Caki2 (cell line): ENCODE measurements around the gene ALDH3A1. TPM values are rescaled to one million over a fixed set of nuclear protein-coding genes. Genes with fewer than 3 reads are reported as not detected.
A peak's percentile ranks its signal among the peaks of the same experiment; 100 is the strongest.

Experiments used
- DNase-seq: peaks from one replicate; pipeline ENCODE4 v3.0.0-alpha.2; 2015; ENCODE audit warnings: low read depth
- in situ Hi-C: cut with HindIII; loops from 2 replicates; pipeline ENCODE4 v1.10.0; 2016; ENCODE audit warnings: low sequenced_read_pairs, low pct_unique_long_range_greater_than_20kb, mixed read lengths
- total RNA-seq: library from RNA; depleted of rRNA; stranded (reverse); fragments of >200 nt; shearing (Covaris generic); gene quantifications from 2 replicates; pipeline ENCODE4 v1.2.3, GENCODE V29; 2014; ENCODE audit warnings: low replicate concordance

ALDH3A1 gene
- total RNA-seq, 1 experiment from 2014 or later: not detected

GRCh38 chr17:19727501-19728078 is 20.5 kb downstream of the ALDH3A1 start:
- no peak for DNase-seq
- in situ Hi-C loops: no loop called here

- no peak for DNase-seq
- in situ Hi-C loops: no loop called here
These were observed 21.3 kb downstream of the ALDH3A1 start for GRCh38 chr17:19726631-19727376.

GRCh38 chr17:19725486-19725885 is 22.6 kb downstream of the ALDH3A1 start:
- in situ Hi-C loops: no loop called here
- DNase-seq: no peak

- in situ Hi-C loops: no loop called here
- no peak for DNase-seq
These were observed 23.3 kb downstream of the ALDH3A1 start for GRCh38 chr17:19724501-19725420.

GRCh38 chr17:19723964-19724363 is 24.1 kb downstream of the ALDH3A1 start:
- no peak for DNase-seq
- in situ Hi-C loops: no loop called here

GRCh38 chr17:19720631-19721426 is 27.3 kb downstream of the ALDH3A1 start:
- in situ Hi-C loops: no loop called here
- peak; percentile 84 for DNase-seq

- in situ Hi-C loops: no loop called here
- no peak for DNase-seq
These were observed 28.0 kb downstream of the ALDH3A1 start for GRCh38 chr17:19720210-19720475.

- in situ Hi-C loops: no loop called here
- DNase-seq: peak; percentile 43
These were observed 28.5 kb downstream of the ALDH3A1 start for GRCh38 chr17:19719355-19720209.

GRCh38 chr17:19718613-19719354 is 29.3 kb downstream of the ALDH3A1 start:
- no peak for DNase-seq
- in situ Hi-C loops: no loop called here

- in situ Hi-C loops: no loop called here
These were observed 30.0 kb downstream of the ALDH3A1 start for GRCh38 chr17:19718041-19718612.

GRCh38 chr17:19717411-19717908 is 30.6 kb downstream of the ALDH3A1 start:
- DNase-seq: no peak
- in situ Hi-C loops: no loop called here

More at GRCh38 chr17:19718041-19718612, 30.0 kb downstream of the ALDH3A1 start:
- DNase-seq: no peak

GRCh38 chr17:19717031-19717360 is 31.1 kb downstream of the ALDH3A1 start:
- in situ Hi-C loops: no loop called here
- no peak for DNase-seq

- in situ Hi-C loops: no loop called here
- peak; percentile 84 for DNase-seq
These were observed 31.7 kb downstream of the ALDH3A1 start, which contains the start of gene SLC47A2 for GRCh38 chr17:19716108-19717030. Gene SLC47A2, minus strand, starts transcription at chr17:19716584. Its CDS starts 29 bp downstream, at chr17:19716555.

- in situ Hi-C loops: no loop called here
- DNase-seq: no peak
These were observed 33.3 kb downstream of the ALDH3A1 start for GRCh38 chr17:19714542-19715411.

- in situ Hi-C loops: no loop called here
- no peak for DNase-seq
These were observed 34.2 kb downstream of the ALDH3A1 start for GRCh38 chr17:19713901-19714361.
